Head of caudate nucleus (tissue), 42 donors: Measurements from ENCODE around the gene KCTD20.
A peak's percentile ranks its signal among the peaks of the same experiment; 100 is the strongest.
"Not testable (repeated sequence)": the region's sequence is repeated elsewhere in the genome, so short reads cannot be mapped to it uniquely, and the experiment has no call there.

ENCODE experiments used
- DNase-seq, 42 donors: peaks; one replicate each; pipeline versions ENCODE4 v3.0.0 to v3.0.0-alpha.2; 2020 to 2021; ENCODE audit warnings: mixed read lengths in 7 of 42
- intact Hi-C: fragments of 100-400 bp; cut with DNase I; formaldehyde crosslinking; loops from one replicate; pipeline ENCODE4 v1.15.0; 2022

Gene KCTD20

DNA sequence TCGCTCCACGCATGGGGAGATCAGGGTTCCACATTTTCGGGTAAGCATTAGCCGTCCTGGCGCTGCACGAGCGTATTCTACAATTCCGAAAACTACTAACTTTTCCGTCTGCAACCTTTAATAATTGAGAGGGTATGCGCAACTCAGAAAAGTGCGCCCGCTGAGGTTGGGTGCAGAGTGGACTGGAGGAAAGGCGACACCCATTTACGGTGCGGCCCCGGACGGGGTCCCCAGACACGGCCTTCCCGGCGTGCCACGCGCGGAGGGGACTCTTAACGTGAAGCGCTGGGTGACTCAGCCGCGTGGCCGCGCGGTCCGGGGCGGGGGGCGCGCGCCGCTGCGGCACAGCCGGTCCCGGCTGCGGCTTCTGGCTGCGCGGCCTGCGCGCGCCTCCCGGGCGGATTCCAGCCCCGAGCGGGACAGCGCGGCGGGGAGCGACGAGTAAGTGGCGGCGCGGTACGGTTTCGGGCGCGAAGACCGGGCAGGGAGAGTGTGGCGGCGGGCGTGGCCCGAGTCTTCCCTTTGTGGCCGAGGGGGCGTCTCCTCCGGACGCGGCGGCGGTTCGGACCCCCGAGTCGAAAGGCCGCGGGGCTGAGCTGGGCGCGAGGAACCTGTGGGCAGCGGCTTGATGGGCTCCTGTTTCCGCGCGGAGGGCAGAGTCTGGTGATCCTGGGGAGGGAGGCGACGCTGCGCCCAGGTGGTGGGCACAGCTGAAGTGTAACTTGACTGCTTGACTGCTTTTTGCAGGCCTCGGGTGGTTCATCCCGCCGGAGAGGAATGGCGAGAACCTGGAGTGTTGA, at the start of gene KCTD20, which contains the start of gene PXT1:
KCTD20 (plus strand) TSS at position 330 of the 800 bp plus-strand sequence. CDS start 27,098 bp downstream, outside the sequence.
PXT1 (minus strand) TSS at position 184 of the 800 bp plus-strand sequence. CDS start 16,772 bp downstream, outside the sequence.
- DNase-seq, result peak; percentile 66 to 96 (median 90)
- intact Hi-C loops, result loop anchor here (2.0 to 5.0 kb wide), 3 partner anchors 18 to 152 kb away; partner anchors contain the start of genes SRSF3 and STK38

DNA sequence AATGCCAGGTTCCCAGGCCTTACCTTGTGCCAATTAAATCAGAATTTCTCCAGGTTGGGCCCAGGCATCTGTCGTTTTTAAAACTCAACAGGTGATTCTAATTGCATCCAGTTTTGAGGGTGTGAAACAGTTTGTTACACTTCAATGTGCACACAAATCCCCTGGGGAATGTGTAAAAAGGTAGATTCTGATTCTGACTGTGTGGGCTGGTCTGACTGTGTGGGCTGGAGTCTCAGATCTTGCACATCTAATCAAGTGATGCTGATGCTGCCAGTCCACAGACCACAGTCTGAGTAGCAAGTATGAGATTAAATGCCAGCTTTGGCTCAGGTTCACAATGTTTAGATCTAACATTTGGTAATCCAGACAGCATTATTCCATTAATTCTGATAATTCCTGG, 42.8 kb upstream of the KCTD20 start:
- intact Hi-C loops, result no loop called here
- DNase-seq, result peak in 3 of 42 donors; percentile 6 to 43 (median 28)

DNA sequence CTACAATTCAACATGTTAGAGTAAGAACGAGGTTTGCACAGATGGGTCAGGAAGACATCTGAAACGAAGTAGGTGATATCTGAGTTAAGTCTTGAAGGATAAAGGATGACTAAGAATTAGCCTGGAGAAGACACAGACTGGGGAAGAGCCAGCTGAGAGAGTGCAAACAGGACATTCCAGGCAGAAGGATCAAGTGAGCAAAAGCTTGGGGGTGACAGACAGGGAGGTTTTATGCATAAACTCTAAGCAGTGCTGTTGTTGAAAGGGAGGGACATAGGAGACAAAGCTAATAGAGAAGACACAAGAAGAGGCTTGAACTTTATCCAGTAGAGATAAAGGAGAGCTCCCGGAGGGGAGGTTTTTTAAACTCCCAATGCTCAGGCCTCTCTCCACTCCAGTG, 40.3 kb upstream of the KCTD20 start:
- DNase-seq, result no peak
- intact Hi-C loops, result no loop called here

DNA sequence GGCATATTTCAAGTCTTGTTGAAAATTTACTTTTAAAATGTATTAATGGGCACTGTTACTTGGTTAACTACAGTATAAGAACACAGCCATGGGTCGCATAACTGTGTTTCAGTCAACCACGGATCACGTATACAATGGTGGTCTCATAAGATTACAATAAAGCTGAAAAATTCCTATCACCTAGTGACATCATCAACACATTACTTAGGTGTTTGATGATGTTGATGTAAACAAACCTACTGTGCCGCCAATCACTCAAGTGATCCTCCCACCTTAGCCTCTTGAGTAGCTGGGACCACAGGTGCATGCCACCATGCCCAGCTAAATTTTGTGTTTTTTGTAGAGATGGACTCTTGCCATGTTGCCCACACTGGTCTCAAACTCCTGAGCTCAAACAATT, 38.6 kb upstream of the KCTD20 start:
- intact Hi-C loops, result no loop called here
- DNase-seq, result no peak

DNA sequence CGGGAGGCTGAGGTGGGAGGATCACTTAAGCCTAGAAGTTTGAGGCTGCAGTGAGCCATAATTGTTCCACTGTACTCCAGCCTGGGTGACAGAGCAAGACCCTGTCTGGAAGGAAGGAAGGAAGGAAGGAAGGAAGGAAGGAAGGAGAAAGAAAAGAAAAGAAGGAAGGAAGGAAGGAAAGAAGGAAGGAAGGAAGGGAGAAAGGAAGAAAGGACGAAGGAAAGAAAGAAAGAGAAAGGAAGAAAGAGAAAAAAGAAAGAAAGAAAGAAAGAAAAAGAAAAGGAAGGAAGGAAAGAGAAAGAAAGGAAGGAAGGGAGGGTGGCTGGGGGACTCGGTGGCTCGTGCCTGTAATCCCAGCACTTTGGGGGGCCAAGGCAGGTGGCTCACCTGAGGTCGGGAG, 33.1 kb upstream of the KCTD20 start:
- intact Hi-C loops, DNase-seq: not testable (repeated sequence)

DNA sequence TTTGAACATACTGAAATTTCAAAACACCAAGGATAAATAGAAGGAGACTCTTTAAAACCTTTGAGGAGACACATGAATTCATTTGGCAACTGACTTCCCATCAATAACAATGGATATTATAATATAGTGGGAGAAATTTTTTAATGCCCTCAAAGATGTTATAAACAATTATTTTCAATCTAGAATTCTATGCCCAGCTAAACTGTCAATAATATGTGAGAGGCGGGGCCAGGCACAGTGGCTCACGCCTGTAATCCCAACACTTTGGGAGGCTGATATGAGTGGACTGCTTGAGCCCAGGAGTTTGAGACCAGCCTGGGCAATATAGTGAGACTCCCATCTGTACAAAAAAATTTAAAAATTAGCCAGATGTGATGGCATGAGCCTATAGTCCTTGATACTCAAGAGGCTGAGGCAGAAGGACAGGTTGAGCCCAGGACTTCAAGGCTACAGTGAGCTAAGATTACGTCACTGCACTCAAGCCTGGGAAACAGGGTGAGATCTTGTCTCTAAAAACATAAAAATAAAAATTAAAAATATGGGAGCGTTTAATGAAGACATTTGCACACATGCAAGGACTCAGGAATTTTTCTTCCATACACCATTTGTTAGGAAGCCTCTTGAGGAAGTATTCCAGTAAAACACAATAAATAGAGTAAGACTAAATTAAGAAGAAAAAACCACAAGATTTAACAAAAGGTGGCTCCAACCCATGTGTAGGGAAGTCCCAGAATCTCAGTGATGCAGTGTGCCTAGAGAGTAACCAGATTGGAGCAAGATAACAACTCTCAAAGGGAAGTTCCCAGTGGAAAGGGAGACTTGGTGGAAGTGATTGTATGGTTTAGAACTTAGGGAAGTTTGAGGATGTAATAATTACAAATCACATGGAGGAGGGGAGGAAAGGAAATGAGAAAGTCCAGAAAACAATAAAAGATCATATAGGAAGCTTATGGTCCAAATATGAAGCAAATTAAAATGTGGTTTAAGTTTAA, 29.0 kb upstream of the KCTD20 start:
- intact Hi-C loops, result no loop called here

DNA sequence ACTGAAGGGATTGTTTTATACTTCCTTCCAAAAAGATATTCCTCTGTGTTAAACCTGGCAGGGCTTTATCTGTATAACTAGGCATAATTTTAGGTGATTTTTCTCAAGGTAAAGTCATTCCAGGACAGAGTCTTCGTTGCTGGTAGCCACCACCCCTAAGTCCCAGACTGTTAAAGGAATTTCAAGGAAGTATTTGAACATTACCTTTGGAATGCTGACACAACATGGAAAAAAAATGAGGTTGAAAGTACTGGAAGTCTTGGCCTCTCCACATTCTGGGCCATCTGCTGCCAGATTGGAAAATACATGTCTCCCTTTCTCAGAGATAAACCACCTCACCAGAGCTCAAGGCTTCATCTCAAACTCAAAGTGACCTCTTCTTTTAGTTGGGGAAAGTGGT, 28.3 kb upstream of the KCTD20 start:
- intact Hi-C loops, result no loop called here
- no peak for DNase-seq

More for the DNA sequence above, 29.0 kb upstream of the KCTD20 start:
- DNase-seq, result no peak

DNA sequence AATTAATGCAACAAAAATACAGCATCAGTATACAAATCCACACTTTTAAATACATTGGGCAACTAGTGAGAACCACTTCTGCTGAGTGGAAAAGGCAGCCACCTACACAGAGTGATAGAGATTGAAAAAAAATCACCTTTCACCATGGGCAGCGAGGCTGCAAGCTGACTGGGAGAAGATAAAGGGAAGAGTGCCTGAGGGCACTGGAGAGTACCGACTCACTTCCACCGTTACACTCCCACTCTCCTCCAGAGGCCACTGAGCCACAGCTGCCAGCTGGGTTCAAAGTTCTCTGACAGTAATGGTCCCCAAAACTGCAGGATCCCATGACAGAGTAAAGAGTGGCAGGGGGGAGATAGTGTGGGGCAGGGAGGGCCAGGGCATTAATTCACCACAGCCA, 24.2 kb upstream of the KCTD20 start:
- DNase-seq, result no peak
- intact Hi-C loops, result no loop called here

DNA sequence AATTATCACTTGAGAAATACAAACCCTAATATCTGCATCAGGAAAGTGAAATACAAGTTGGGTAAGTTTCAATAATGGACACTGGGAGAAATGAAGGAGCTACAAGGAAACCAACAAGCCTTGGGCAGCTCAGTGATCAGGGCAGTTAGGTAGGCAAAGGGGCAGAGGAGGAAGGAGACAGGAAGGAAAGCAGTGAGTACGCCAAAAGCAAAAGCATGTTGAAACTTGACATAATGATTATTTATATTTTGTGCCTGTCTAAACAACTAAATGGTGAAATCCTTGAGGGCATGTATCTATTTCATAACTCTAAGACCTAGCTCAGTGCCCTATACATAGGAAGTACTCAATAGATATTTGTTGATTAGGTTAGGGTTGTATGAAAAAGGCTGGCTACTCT, 23.5 kb upstream of the KCTD20 start:
- intact Hi-C loops, result no loop called here

DNA sequence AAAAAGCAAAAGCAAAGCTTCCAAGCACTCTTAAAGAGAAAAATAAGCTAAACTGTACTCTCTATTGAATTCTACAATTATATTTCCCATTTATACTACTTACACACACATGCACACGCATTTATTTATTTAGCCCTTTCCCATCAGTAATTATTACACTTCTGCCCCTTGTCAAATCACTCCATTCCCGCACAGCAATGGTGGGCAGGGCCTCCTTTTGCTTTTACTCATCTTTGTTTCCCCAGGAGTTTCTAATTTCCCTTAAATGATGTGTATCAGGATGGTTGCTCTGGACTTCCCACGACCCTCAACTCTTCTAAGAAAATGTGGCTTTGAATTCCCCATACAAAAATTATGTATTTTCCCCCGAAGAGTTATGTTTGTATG, 20.1 kb upstream of the KCTD20 start:
- no peak for DNase-seq
- intact Hi-C loops, result loop anchor here (2.0 to 5.0 kb wide), 2 partner anchors 125 to 172 kb away; partner anchors contain the start of genes SRSF3 and STK38

More for the DNA sequence above, 23.5 kb upstream of the KCTD20 start:
- DNase-seq, result no peak

DNA sequence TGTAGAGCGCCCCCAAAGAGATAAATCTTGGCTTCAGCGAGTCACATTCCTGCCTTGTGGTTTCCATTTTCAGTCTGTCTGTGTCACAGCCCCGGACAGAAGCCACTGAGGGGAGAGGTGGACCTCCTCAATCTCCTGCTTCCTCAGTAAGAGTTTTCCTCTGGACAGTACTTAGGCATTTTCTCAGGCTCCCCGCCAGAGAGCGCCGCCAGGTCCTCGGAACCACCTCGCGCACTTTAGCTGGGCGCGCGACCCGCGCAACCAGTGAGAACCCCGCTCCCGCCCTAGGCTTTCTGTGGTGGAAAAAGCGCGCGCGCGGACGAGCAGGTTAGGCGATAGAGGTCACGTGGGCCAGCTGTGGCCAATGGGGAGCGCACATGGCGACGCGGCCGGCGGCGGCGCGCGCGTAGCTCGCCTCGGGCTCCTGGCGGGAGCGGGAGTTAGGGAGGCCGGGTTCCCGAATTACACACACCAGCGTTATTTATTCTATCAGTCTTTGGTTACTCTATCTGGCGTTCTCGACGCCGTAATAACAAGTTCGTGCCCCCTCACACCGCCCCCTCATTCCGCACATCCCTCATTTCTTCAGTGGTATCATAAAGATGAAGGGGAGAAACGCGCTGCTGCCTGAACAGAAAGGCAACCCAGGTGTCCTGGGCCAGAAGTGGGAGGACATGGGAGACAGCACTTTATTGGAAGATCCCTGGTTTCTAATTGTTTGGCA, 19.5 kb upstream of the KCTD20 start:
- peak; percentile 94 to 100 (median 98) for DNase-seq
- intact Hi-C loops, result loop anchor here (2.0 to 5.0 kb wide), 2 partner anchors 124 to 172 kb away; partner anchors contain the start of genes SRSF3 and STK38

DNA sequence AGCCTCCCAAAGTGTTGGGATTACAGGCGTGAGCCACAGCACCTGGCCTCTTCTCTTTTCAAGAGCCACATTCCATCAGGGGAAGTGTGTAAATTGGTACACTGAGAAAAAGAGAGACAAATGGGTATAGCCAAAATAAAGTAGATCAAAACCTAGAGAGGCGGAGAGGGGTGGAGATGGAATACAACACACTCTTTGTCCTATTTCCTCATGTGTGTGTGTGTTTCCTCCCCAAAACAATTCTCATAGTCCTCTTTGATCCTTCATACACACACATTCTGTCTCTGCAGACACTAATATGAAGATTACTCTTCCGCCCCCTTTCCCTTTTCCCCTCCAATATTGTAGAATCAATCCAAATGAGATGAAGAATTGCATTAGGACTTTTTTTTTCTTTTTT, 16.2 kb upstream of the KCTD20 start:
- DNase-seq, result no peak
- intact Hi-C loops, result no loop called here

DNA sequence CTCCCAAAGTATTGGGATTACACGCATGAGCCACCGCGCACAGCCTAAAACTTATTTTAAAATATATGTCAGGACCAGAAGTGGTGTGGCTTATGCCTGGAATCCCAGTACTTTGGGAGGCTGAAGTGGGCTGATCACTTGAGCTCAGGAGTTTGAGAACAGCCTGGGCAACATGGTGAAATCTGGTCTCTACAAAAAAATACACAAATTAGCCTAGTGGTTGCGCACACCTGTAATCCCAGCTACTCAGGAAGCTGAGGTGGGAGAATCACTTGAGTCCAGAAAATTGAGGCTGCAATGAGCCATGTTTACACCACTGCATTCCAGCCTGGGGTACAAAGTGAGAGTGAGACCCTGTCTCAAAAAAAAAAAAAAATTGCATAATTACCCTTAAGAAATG, 13.9 kb upstream of the KCTD20 start:
- intact Hi-C loops, result no loop called here
- no peak for DNase-seq

DNA sequence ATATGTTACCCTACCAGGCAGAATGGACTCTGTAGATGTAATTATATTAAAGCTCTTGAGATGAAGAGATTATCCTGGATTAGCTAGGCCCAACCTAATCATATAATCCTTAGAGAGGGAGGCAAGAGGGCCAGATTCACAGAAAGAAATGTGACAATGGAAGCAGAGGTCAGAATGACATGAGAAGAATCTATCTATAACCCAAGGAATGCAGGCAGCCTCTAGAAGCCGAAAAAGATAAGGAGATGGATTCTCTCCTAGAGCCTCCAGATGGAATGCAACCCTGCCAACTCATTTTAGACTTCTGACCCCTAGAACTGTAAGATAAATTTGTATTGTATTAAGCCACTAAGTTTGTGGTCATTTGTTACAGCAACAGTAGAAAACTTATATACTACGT, 12.4 kb upstream of the KCTD20 start:
- intact Hi-C loops, result no loop called here
- DNase-seq, result no peak

DNA sequence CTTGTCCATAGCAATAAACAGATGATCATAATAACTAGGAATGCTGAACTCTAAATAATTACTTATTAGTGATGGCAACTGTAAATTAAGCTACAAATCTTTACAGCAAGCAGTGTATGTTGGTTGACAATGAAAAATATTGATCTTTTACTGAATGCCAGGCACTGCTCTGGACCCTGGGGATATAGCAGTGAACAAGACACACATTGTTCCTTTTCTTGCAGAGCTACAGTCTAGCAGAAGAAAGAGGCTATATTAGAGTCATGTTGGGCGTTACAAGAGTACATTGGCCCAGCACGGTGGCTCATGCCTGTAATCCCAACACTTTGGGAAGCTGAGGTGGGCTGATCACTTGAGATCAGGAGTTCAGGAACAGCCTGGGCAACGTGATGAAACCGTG, 11.6 kb upstream of the KCTD20 start:
- intact Hi-C loops, result no loop called here
- no peak for DNase-seq

DNA sequence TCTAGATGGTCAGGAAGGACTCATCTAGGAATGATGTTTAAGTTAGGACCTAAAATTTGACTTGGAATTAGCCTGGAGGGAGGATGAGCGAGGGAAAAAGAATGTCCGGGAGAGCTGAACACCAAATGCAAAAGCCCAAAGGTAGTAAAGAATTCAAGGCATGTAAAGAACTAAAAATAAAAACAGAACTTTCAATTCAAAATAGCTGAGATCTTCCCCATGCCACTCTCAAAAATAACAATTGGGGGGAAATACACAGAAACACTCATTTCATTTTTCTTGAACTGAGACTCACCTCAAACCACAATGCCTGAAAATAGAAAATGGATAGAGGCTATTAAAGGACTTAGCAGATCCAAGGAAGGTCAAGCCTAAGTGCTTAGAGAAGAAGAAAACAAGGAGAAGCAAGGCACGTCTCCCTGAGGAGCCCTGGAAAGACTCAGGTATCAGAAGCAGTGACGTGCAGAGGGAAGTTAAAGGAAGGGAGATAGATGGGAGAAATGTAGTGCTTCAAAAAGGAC, 10.6 kb upstream of the KCTD20 start:
- DNase-seq, result no peak
- intact Hi-C loops, result no loop called here

DNA sequence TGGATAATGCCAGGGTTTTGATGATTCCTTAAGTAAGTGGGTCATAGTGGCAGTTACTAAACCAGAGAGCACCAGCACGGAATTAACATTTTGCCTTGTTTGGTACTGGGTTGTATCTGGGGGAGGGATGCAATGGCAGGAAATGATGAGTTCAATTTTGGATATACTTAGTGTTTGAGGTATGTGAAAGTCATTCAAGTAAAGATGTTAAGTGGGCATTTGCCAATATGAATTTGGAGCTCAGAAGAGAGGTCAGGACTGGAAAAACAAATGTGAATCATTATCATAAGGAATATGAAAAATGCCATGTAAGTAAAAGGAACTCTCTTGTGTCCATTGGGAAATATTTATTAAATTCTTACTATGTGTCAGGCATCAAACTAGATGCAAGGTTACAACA, 6.3 kb upstream of the KCTD20 start:
- intact Hi-C loops, result no loop called here

DNA sequence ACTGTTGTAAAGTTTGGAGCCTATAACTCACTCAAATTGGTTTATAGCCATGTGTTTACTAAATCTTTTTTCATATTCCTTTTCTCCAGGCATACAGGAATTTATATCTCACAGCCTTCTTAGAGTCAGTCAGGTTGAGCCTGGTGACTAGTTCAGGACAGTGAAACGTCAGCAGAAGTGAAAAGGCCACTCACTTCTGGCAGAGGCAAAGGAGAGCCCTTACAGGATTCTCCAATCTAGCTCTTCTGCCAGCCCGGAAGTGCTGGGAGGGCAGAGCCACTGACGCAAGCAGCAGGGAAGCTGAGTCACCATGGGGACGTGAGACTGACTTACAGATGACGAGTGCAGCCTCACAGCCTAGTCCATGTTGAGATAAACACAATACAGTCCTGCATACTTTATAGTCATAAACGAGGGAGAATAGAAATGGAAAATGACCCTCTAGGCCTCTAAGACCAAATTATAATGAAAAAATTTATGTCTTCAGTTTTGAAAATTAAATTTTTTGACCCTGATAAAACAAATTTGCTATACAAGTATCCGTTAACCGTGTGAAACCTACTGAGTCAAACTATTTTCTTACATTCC, 1.4 kb upstream of the KCTD20 start:
- intact Hi-C loops, result loop anchor here (5.0 kb wide), 1 partner anchor 106 kb away; the partner anchor contains the start of gene STK38
- peak; percentile 70 to 93 (median 85) for DNase-seq

More for the DNA sequence above, 6.3 kb upstream of the KCTD20 start:
- DNase-seq, result no peak
